HCT116 (cell line): ENCODE results near the gene PLCB3. TPM values are rescaled to one million over a fixed set of nuclear protein-coding genes. Genes with fewer than 3 reads are reported as not detected.

Experiments used
- ATAC-seq: fragments of 200-7000 bp; cut with Tn5 transposase; 2 replicates; pipeline ENCODE4 v1.9.1; 2020; ENCODE audit warnings: mild to moderate bottlenecking, moderate library complexity
- BruUV-seq: library from RNA; stranded (reverse); fragments of 400-500 nt; replicated peaks from 2 replicates; lab custom pipeline; 2021; lab: Mats Ljungman, UMichigan
- CTCF ChIA-PET: fragments of 300-600 bp; sonication (Branson Sonifier 250); formaldehyde crosslinking; loops from one replicate; lab custom pipeline; 2021; ENCODE audit warnings: antibody characterized with exemption; lab: Charles Lee
- POLR2A ChIA-PET: fragments of 300-600, 350-600 bp; sonication (Branson Sonifier 250); formaldehyde crosslinking; loops from one replicate; lab custom pipeline; 2021; ENCODE audit warnings: antibody characterized with exemption; lab: Charles Lee
- RAD21 ChIA-PET, 2 experiments: fragments of 300-600 bp; sonication (Branson Sonifier 250); formaldehyde crosslinking; loops; one replicate each; lab custom pipeline; 2023; ENCODE audit warnings: low total read pairs in 2 of 2; ENCODE audit not compliant: uncharacterized antibody in 2 of 2, unreplicated experiment in 2 of 2, low non-redundant PET in 1 of 2; lab: Charles Lee
- DNase-seq: peaks from one replicate; pipeline ENCODE4 v3.0.0-alpha.2; 2010; ENCODE audit warnings: low read depth, low spot score
- H2AFZ ChIP-seq: fragments of 200-600 bp; shearing (Covaris generic), sonication (generic); 2 replicates; pipeline ENCODE4 v1.6.1; 2017; ENCODE audit warnings: low read depth, mixed run types, mixed read lengths, antibody characterized with exemption, low read length; ENCODE audit not compliant: poor library complexity, severe bottlenecking
- H3K27ac ChIP-seq: 2 replicates; pipeline ENCODE4 v1.5.1; 2012; ENCODE audit warnings: low read depth, low read length
- H3K27me3 ChIP-seq: fragments of 200-600 bp; sonication (generic); 2 replicates; pipeline ENCODE4 v1.6.1; 2016; ENCODE audit warnings: mixed run types, low read length, mixed read lengths; ENCODE audit not compliant: insufficient read depth
- H3K36me3 ChIP-seq, 2 experiments: fragments of 200-500 bp in 1 of 2; fragments of 200-600 bp in 1 of 2; sonication (Bioruptor generic) in 1 of 2; sonication (generic) in 1 of 2; 2 replicates each; pipeline versions ENCODE4 v1.5.1 to v1.6.1; 2014 to 2016; ENCODE audit warnings: low read length in 2 of 2, inconsistent platforms in 1 of 2, mixed read lengths in 1 of 2, mixed run types in 1 of 2; ENCODE audit not compliant: insufficient read depth in 2 of 2, control insufficient read depth in 1 of 2
- H3K4me1 ChIP-seq, 2 experiments: fragments of 200-600 bp in 1 of 2; sonication (generic) in 1 of 2; 2 replicates each; pipeline versions ENCODE4 v1.5.1 to v1.6.1; 2012 to 2017; ENCODE audit warnings: low read length in 2 of 2, inconsistent platforms in 1 of 2, mild to moderate bottlenecking in 1 of 2, mixed read lengths in 1 of 2, mixed run types in 1 of 2, moderate library complexity in 1 of 2; ENCODE audit not compliant: insufficient read depth in 2 of 2, control insufficient read depth in 1 of 2
- H3K4me2 ChIP-seq: fragments of 200-600 bp; sonication (generic); 2 replicates; pipeline ENCODE4 v1.6.1; 2017; ENCODE audit warnings: mixed run types, low read length, mixed read lengths
- H3K4me3 ChIP-seq, 2 experiments: fragments of 200-600 bp in 1 of 2; sonication (generic) in 1 of 2; replicated peaks in 1 of 2; 2 replicates each; pipeline ENCODE4 v1.5.1; 2011 to 2016; ENCODE audit warnings: low read length in 2 of 2, control low read depth in 1 of 2, low read depth in 1 of 2, mild to moderate bottlenecking in 1 of 2, mixed read lengths in 1 of 2, mixed run types in 1 of 2
- H3K79me2 ChIP-seq: fragments of 200-600 bp; sonication (generic); 2 replicates; pipeline ENCODE4 v1.6.1; 2017; ENCODE audit warnings: mild to moderate bottlenecking, mixed run types, low read length, moderate library complexity, mixed read lengths; ENCODE audit not compliant: insufficient read depth
- H3K9ac ChIP-seq: fragments of 200-600 bp; sonication (generic); 2 replicates; pipeline ENCODE4 v1.6.1; 2016; ENCODE audit warnings: low read length, mixed read lengths
- H3K9me2 ChIP-seq: fragments of 200-600 bp; sonication (generic), shearing (Covaris generic); 2 replicates; pipeline ENCODE4 v1.6.1; 2017; ENCODE audit warnings: mixed run types, mild to moderate bottlenecking, moderate library complexity; ENCODE audit not compliant: insufficient read depth
- H3K9me3 ChIP-seq, 2 experiments: fragments of 200-500 bp in 1 of 2; fragments of 200-600 bp in 1 of 2; sonication (Bioruptor generic) in 1 of 2; sonication (generic) in 1 of 2; 2 replicates each; pipeline ENCODE4 v1.6.1; 2014 to 2017; ENCODE audit warnings: low read length in 2 of 2, mixed read lengths in 2 of 2, inconsistent platforms in 1 of 2, low read depth in 1 of 2, mild to moderate bottlenecking in 1 of 2, mixed run types in 1 of 2, moderate library complexity in 1 of 2; ENCODE audit not compliant: control insufficient read depth in 1 of 2, insufficient read depth in 1 of 2
- H4K20me1 ChIP-seq: fragments of 200-600 bp; sonication (generic), shearing (Covaris generic); 2 replicates; pipeline ENCODE4 v1.6.1; 2017; ENCODE audit warnings: mixed run types, mild to moderate bottlenecking, moderate library complexity; ENCODE audit not compliant: insufficient read depth
- ATF3 ChIP-seq: IDR thresholded peaks from 2 replicates; pipeline ENCODE4 v1.6.1; 2012
- CTCF ChIP-seq, 3 experiments: fragments of 200-600 bp in 1 of 3; sonication (generic) in 1 of 3; IDR thresholded peaks in 2 of 3; conservative IDR thresholded peaks in 1 of 3; 2 replicates each; pipeline ENCODE4 v1.5.1; 2012 to 2017; ENCODE audit warnings: low read depth in 2 of 3, low read length in 2 of 3, antibody characterized with exemption in 1 of 3, borderline replicate concordance in 1 of 3, control low read depth in 1 of 3, mild to moderate bottlenecking in 1 of 3, mixed read lengths in 1 of 3, mixed run types in 1 of 3, moderate library complexity in 1 of 3; ENCODE audit not compliant: insufficient read depth in 1 of 3
- EGR1 ChIP-seq: IDR thresholded peaks from 2 replicates; pipeline ENCODE4 v1.6.1; 2012; ENCODE audit warnings: low read depth
- ELF1 ChIP-seq: IDR thresholded peaks from 2 replicates; pipeline ENCODE4 v1.6.1; 2012; ENCODE audit warnings: low read depth, borderline replicate concordance
- EZH2phosphoT487 ChIP-seq: fragments of 200-600 bp; IDR thresholded peaks from 2 replicates; pipeline ENCODE4 v1.6.1; 2018; ENCODE audit warnings: antibody characterized with exemption, borderline replicate concordance
- JUND ChIP-seq: IDR thresholded peaks from 2 replicates; pipeline ENCODE4 v1.6.1; 2012
- POLR2A ChIP-seq: IDR thresholded peaks from 2 replicates; pipeline ENCODE4 v1.7.0; 2011; ENCODE audit warnings: borderline replicate concordance; ENCODE audit not compliant: insufficient read depth, insufficient read length; ENCODE audit errors: extremely low read depth
- POLR2AphosphoS5 ChIP-seq: IDR thresholded peaks from 2 replicates; pipeline ENCODE4 v1.6.1; 2011; ENCODE audit warnings: mild to moderate bottlenecking, low read depth, low read length, moderate library complexity
- SP1 ChIP-seq: IDR thresholded peaks from 2 replicates; pipeline ENCODE4 v1.6.1; 2012; ENCODE audit warnings: low read depth
- ZNF274 ChIP-seq: fragments of 200-500 bp; sonication (Bioruptor generic); IDR thresholded peaks from 2 replicates; pipeline ENCODE4 v1.6.1; 2014; ENCODE audit warnings: mild to moderate bottlenecking, low read depth, low read length, inconsistent platforms
- intact Hi-C: fragments of 100-400 bp; cut with micrococcal nuclease; formaldehyde crosslinking; loops from 2 replicates; pipeline ENCODE4 v1.10.0; 2022
- total RNA-seq: library from RNA; stranded (reverse); gene quantifications from one replicate; pipeline ENCODE4 v1.2.1, GENCODE V29; 2021; ENCODE audit not compliant: unreplicated experiment

Gene PLCB3
- total RNA-seq, 1 experiment from 2014 or later, result 106 TPM

GRCh38 chr11:64249038-64249437 is 2.3 kb upstream of the PLCB3 start:
- RAD21 ChIA-PET, result no interaction called here
- TF ChIP-seq CTCF (IDR thresholded peaks at IDR 0.05 in 2 of 3, conservative IDR thresholded peaks at IDR 0.05 in 1 of 3; ENCODE audit: borderline replicate concordance in 1 of 3, insufficient read depth in 1 of 3, low read depth in 2 of 3, low read length in 2 of 3) (no peak), EGR1 (no peak), ATF3 (no peak), POLR2AphosphoS5 (no peak), POLR2A (no peak), SP1 (no peak), ZNF274 (no peak), JUND (no peak), ELF1 (no peak), EZH2phosphoT487 (no peak)
- TF ChIP-seq, all 23 proteins: peak for 0
- no TSS peak for BruUV-seq
- ATAC-seq (no peak), DNase-seq (no peak)
- ChIA-PET CTCF (interaction anchor here (1.1 to 1.9 kb wide), 2 partner anchors 9 to 107 kb away, joined by 3 to 4 read pairs; no protein-coding TSS in a partner anchor), POLR2A (interaction anchor here (1.4 to 1.6 kb wide), 3 partner anchors 8 to 69 kb away, joined by 3 to 6 read pairs (median 4); partner anchors contain the start of genes FKBP2 and PRDX5)
- intact Hi-C loops, result no loop called here
- Histone ChIP-seq H3K4me2 (no peak overlapping the region), H2AFZ (no peak overlapping the region), H3K9me3 (no peaks in the 10 kb centered on the region), H3K9me2 (no peaks in the 10 kb centered on the region), H3K27me3 (no peaks in the 10 kb centered on the region), H3K36me3 (peaks cover 0 to 2% of the 10 kb centered on the region in 2 experiments; a peak in 1 of 4 replicates), H3K4me1 (peaks cover 29 to 73% of the 10 kb centered on the region in 2 experiments), H3K9ac (no peak overlapping the region), H3K27ac (peak overlapping the region; percentile 94; the same call in 1 of the 2 replicates), H4K20me1 (no peaks in the 10 kb centered on the region), H3K79me2 (peaks cover 50% of the 10 kb centered on the region), H3K4me3 (no peak overlapping the region)
